H1 (cell line): ENCODE measurements around the gene DCHS1. TPM values are rescaled to one million over a fixed set of nuclear protein-coding genes. Genes with fewer than 3 reads are reported as not detected.

Experiments used
- CREB1 ChIP-seq: IDR thresholded peaks from 2 replicates; pipeline ENCODE4 v1.6.1; 2012; ENCODE audit warnings: inconsistent platforms
- POLR2AphosphoS5 ChIP-seq: IDR thresholded peaks from 2 replicates; pipeline ENCODE4 v1.6.1; 2011; ENCODE audit warnings: low read depth, low read length
- polyA plus RNA-seq, 7 experiments: library from polyadenylated mRNA; depleted of rRNA in 3 of 7; stranded (reverse) in 5 of 7; unstranded in 2 of 7; fragments of >200 nt in 5 of 7; fragments of 200-250 nt in 2 of 7; gene quantifications; 1 replicate in 5 of 7; 2 replicates in 1 of 7; 4 replicates in 1 of 7; pipeline versions ENCODE4 v1.2.1 to v1.2.3, GENCODE V29; 2011 to 2013; ENCODE audit warnings: missing spikeins in 2 of 7, mixed read lengths in 2 of 7
- total RNA-seq: library from RNA; stranded (reverse); fragmentation: NEBNext Ultra II Directional; extraction: Animal tissue kit (Norgen Biotek cat#: 25700); gene quantifications from 2 replicates; pipeline ENCODE4 v1.2.1, GENCODE V29; 2021
- TF ChIP-seq, protein P1 (sequence below): IDR thresholded peaks from 2 replicates; pipeline ENCODE4 v1.6.1; 2012; ENCODE audit warnings: low read length, inconsistent platforms

Gene DCHS1
- total and polyA plus RNA-seq, 2 of the 8 experiments (the other 6 are each of a cell fraction or from before 2014, with no cell fraction given), result 8.2 to 10.5 TPM

DNA sequence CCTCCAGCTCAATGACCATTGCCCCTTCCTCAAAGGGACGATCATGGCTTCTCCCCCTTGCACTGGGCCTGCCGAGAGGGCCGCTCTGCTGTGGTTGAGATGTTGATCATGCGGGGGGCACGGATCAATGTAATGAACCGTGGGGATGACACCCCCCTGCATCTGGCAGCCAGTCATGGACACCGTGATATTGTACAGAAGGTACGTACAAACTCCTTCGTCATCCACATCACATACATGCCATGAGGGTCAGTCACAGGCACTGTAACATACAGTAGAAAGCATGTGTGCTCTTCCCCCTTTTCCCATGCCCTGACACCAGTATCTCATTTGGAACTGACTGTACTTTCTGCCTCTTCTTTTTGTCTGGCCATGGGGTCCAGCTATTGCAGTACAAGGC is 47.6 kb downstream of the DCHS1 start (continued):
- TF ChIP-seq, protein P1, sequence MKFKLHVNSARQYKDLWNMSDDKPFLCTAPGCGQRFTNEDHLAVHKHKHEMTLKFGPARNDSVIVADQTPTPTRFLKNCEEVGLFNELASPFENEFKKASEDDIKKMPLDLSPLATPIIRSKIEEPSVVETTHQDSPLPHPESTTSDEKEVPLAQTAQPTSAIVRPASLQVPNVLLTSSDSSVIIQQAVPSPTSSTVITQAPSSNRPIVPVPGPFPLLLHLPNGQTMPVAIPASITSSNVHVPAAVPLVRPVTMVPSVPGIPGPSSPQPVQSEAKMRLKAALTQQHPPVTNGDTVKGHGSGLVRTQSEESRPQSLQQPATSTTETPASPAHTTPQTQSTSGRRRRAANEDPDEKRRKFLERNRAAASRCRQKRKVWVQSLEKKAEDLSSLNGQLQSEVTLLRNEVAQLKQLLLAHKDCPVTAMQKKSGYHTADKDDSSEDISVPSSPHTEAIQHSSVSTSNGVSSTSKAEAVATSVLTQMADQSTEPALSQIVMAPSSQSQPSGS, result no peak
- no peak for TF ChIP-seq CREB1
- peak; percentile 34; the same call in 1 of the 2 replicates for TF ChIP-seq POLR2AphosphoS5
